Spleen (tissue), 7 donors: ENCODE data around the gene URGCP.

Experiments
- POLR2A ChIP-seq, 3 donors: fragments of 450-650 bp; IDR thresholded peaks; one replicate each; pipeline ENCODE4 v1.5.1; 2017; ENCODE audit warnings: antibody characterized with exemption in 3 of 3, mild to moderate bottlenecking in 1 of 3
- POLR2AphosphoS5 ChIP-seq, 3 donors: sonication (generic); formaldehyde crosslinking; IDR thresholded peaks; one replicate each; pipeline ENCODE4 v1.5.1; 2017; ENCODE audit warnings: antibody characterized with exemption in 3 of 3
- TF ChIP-seq, protein P1 (sequence below), 11 experiments: fragments of 200-600 bp in 7 of 11; fragments of 450-650 bp in 4 of 11; sonication (generic) in 4 of 11; IDR thresholded peaks in 8 of 11; conservative IDR thresholded peaks in 3 of 11; 1 replicate in 7 of 11; 2 replicates in 4 of 11; pipeline versions ENCODE4 v1.4.0 to v1.8.0; 2016 to 2021; ENCODE audit warnings: antibody characterized with exemption in 11 of 11, inconsistent platforms in 4 of 11, mild to moderate bottlenecking in 1 of 11
- donor health status: DM: no; HTN: no; CAD: no; lungs with moderate emphysema.
- donor health status: DM: no; HTN: no; CAD: no.
- donor health status: DM: no; HTN: no; CAD: no.

DNA sequence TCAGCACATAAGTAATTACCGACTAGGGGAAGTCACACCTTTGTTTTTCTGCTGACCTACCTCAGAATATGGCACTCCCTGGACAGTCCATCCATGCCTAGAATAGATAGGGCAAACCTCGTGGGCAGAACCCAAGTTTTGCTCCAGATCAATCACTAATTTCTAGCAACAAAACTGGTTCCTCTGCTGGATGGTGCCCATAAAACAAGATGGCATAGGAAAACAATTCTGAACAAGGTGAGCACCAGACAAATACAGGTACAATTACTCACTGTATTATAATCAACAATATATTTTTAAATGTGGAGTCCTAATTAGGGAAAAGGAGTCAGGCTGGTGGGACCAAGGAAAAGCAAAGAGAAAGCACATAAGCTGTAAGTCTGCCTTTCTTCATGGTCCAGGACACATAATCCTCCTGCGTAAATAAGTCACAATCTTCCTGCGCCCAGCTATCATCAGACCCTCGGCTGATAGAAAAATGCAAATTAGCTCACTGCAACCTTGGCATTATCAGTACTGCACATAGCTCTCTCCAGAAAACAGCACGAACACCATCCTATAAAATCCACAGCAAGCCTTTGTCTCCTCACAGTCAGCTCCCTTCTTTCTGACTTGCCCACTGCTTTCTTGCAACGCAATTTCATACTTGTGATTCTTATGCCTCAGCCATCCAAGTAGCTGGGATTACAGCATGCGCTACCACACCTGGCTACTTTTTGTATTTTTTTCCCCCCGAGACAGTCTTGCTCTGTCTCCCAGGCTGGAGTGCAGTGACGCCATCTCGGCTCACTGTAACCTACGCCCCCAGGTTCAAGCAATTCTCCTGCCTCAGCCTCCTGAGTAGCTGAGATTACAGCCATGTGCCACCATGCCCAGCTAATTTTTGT is 15.1 kb downstream of the URGCP start:
- TF ChIP-seq, protein P1, sequence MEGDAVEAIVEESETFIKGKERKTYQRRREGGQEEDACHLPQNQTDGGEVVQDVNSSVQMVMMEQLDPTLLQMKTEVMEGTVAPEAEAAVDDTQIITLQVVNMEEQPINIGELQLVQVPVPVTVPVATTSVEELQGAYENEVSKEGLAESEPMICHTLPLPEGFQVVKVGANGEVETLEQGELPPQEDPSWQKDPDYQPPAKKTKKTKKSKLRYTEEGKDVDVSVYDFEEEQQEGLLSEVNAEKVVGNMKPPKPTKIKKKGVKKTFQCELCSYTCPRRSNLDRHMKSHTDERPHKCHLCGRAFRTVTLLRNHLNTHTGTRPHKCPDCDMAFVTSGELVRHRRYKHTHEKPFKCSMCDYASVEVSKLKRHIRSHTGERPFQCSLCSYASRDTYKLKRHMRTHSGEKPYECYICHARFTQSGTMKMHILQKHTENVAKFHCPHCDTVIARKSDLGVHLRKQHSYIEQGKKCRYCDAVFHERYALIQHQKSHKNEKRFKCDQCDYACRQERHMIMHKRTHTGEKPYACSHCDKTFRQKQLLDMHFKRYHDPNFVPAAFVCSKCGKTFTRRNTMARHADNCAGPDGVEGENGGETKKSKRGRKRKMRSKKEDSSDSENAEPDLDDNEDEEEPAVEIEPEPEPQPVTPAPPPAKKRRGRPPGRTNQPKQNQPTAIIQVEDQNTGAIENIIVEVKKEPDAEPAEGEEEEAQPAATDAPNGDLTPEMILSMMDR (IDR thresholded peaks at IDR 0.05 in 8 of 11, conservative IDR thresholded peaks at IDR 0.05 in 3 of 11), result no peak
- TF ChIP-seq POLR2AphosphoS5 (IDR thresholded peaks at IDR 0.05), result no peak
- TF ChIP-seq POLR2A (IDR thresholded peaks at IDR 0.05), result no peak
